ENCODE measurements around the gene TPH2. TPM values are rescaled to one million over a fixed set of nuclear protein-coding genes. Genes with fewer than 3 reads are reported as not detected.

Gene TPH2
- total RNA-seq, 1 experiment from 2014 or later, result not detected

DNA sequence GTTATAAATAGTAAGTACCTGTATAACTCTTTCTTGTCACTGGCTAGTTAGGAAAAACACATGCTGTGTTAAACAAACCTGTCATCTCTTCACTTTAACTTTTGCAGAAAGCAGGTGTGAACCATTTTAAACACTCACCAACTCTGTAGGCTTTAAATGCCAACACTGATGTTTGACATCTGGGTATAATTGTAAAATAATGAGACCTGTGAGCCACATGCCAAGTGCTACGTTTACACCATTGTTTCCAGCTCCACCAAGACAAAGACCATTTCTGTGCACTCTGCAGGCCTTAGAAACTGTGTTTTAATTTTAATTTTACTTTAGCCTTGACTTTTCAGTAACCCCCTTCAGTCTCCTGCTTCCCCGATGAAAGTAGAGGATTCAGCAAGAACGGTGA lies 11.0 kb downstream of the TPH2 start:
- DNase-seq, result no peak
- H3K36me3 ChIP-seq (replicated peaks; ENCODE audit: control insufficient read depth, insufficient read depth, low read length), result no peaks in the 10 kb centered on the region
- H3K4me3 ChIP-seq (ENCODE audit: insufficient read depth, low read depth, low read length), result no peak overlapping the region
- H3K27me3 ChIP-seq (ENCODE audit: control insufficient read depth, insufficient read depth, low read length), result no peaks in the 10 kb centered on the region

GRCh38 chr12:71950404-71950803 lies 11.8 kb downstream of the TPH2 start:
- H3K36me3 ChIP-seq (replicated peaks; ENCODE audit: control insufficient read depth, insufficient read depth, low read length), result no peaks in the 10 kb centered on the region
- H3K4me3 ChIP-seq (ENCODE audit: insufficient read depth, low read depth, low read length), result no peak overlapping the region
- no peaks in the 10 kb centered on the region for H3K27me3 ChIP-seq (ENCODE audit: control insufficient read depth, insufficient read depth, low read length)
- DNase-seq, result no peak

DNA sequence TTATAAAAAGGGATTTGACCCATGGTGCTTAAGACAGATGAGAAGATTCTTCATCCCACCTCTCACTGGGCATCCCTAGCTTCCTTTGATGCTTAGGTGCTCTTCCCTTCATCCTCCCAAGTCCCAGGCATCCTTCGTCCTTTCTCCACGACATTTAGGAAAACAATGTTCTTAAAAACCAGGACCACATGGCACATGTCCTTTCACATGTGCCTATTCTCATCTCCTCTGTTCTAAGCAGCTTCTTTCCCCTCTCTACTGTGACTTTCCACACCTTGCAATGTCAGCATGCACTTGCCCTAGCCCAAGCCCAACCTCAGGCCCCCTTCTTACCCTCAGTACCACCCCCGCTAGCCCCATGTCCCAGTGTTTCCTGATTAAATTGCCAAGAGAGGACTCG lies 12.2 kb downstream of the TPH2 start:
- H3K36me3 ChIP-seq (replicated peaks; ENCODE audit: control insufficient read depth, insufficient read depth, low read length), result no peaks in the 10 kb centered on the region
- no peak for DNase-seq

DNA sequence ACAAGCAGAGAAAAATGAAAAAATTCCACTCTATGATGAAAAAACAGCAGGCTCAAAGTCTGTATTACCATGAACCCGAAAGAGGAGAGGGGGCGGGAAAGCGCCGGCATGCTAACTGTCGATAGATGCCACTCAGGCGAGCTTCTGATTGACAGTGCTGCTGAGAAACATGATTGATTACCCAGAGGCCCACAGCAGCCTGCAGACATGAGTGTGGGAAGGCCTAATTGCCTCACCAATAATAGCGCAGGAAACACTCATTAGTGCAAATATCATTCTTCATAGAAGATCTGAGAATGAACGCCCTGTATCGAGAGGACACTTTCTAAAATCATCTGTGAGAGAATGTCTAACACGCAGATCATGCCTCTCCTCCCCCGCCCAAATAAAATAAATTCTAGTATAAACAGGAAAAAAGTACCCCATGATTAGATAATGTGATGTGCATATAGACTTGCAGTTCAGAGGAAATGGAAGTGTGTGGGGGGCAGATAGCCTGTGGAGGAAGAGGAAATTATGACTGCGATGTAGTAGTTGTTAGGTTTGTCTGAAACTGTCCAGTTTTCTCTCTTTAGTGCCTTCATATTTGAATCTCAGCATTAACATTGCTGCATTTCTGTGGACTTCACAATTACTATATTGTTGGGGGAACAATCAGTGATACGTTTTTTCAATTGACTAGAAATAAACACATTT lies 15.6 kb downstream of the TPH2 start:
- no peak for DNase-seq
- Histone ChIP-seq H3K36me3 (replicated peaks; ENCODE audit: control insufficient read depth, insufficient read depth, low read length) (no peaks in the 10 kb centered on the region), H3K4me3 (ENCODE audit: insufficient read depth, low read depth, low read length) (no peak overlapping the region), H3K27me3 (ENCODE audit: control insufficient read depth, insufficient read depth, low read length) (no peaks in the 10 kb centered on the region)

More for the DNA sequence above, 12.2 kb downstream of the TPH2 start:
- Histone ChIP-seq H3K4me3 (ENCODE audit: insufficient read depth, low read depth, low read length) (no peak overlapping the region), H3K27me3 (ENCODE audit: control insufficient read depth, insufficient read depth, low read length) (no peaks in the 10 kb centered on the region)

DNA sequence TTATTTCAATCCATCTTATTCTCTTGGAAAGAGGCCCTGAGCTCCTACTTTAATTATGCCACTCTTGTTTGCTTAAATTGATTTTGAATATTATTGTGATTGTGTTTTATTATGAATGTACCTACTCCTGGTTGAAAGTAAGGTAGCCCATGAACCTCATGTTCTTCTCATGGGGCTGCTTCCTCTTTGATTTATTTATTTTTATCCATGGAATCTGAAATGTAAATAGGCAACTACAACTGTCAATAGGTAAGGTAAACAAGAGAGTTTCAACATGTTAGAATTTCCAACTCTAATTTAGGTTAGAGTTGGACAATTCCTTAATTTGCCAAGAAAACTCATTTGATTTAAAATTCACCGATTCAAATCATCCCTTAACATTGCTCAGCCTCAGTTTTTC lies 16.2 kb downstream of the TPH2 start:
- DNase-seq, result no peak
- no peak overlapping the region for H3K4me3 ChIP-seq (ENCODE audit: insufficient read depth, low read depth, low read length)
- H3K27me3 ChIP-seq (ENCODE audit: control insufficient read depth, insufficient read depth, low read length), result no peaks in the 10 kb centered on the region
- H3K36me3 ChIP-seq (replicated peaks; ENCODE audit: control insufficient read depth, insufficient read depth, low read length), result no peaks in the 10 kb centered on the region

- Histone ChIP-seq H3K4me3 (ENCODE audit: insufficient read depth, low read depth, low read length) (no peak overlapping the region), H3K27me3 (ENCODE audit: control insufficient read depth, insufficient read depth, low read length) (no peaks in the 10 kb centered on the region), H3K36me3 (replicated peaks; ENCODE audit: control insufficient read depth, insufficient read depth, low read length) (no peaks in the 10 kb centered on the region)
- DNase-seq, result no peak
These were observed 17.3 kb downstream of the TPH2 start for GRCh38 chr12:71955970-71956369.

DNA sequence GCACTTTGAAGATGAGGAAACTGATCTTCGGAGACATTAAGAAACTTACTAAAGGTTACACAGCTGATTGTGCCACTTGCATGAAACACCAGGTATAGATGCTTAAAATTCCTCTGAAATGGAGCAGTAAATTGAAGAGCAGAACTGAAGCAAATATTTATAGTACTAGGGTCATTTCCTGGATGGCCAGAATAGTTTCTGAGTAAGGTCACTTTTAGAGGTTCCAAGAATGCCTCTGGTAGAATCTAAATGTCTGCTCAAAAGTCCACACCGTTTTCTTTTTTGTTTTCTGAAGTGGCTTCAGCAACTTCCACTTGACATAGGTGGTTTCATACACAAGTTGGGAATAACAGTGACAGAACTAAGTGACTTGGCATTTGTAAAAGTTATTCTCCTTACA lies 19.4 kb downstream of the TPH2 start:
- DNase-seq, result no peak
- Histone ChIP-seq H3K36me3 (replicated peaks; ENCODE audit: control insufficient read depth, insufficient read depth, low read length) (no peaks in the 10 kb centered on the region), H3K27me3 (ENCODE audit: control insufficient read depth, insufficient read depth, low read length) (no peaks in the 10 kb centered on the region), H3K4me3 (ENCODE audit: insufficient read depth, low read depth, low read length) (no peak overlapping the region)

DNA sequence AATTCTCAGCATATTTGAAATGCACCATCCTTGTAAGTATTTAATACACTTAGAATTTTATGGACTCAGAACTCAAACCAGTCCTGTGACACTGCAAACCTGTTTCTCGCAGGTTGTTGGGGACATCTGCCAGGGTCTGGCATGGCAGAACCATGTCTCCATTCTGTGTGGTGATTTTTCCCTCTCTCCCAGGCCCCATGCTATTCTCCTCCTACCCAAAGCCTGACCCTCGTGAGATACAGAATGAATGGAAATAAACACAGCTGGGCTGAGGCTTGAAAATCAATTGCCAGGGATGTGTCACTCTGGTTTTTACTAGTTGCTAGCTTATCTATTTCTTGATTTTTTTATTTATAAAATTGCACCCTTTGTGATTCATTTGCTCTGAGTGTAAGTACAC lies 19.8 kb downstream of the TPH2 start:
- H3K36me3 ChIP-seq (replicated peaks; ENCODE audit: control insufficient read depth, insufficient read depth, low read length), result no peaks in the 10 kb centered on the region
- no peaks in the 10 kb centered on the region for H3K27me3 ChIP-seq (ENCODE audit: control insufficient read depth, insufficient read depth, low read length)
- no peak for DNase-seq
- H3K4me3 ChIP-seq (ENCODE audit: insufficient read depth, low read depth, low read length), result no peak overlapping the region

GRCh38 chr12:71958993-71959578 lies 20.4 kb downstream of the TPH2 start:
- Histone ChIP-seq H3K4me3 (ENCODE audit: insufficient read depth, low read depth, low read length) (no peak overlapping the region), H3K36me3 (replicated peaks; ENCODE audit: control insufficient read depth, insufficient read depth, low read length) (no peaks in the 10 kb centered on the region), H3K27me3 (ENCODE audit: control insufficient read depth, insufficient read depth, low read length) (no peaks in the 10 kb centered on the region)
- DNase-seq, result no peak

- no peaks in the 10 kb centered on the region; the same call in 1 of the 2 replicates for H3K36me3 ChIP-seq (replicated peaks; ENCODE audit: control insufficient read depth, insufficient read depth, low read length)
- no peak for DNase-seq
- no peak overlapping the region for H3K4me3 ChIP-seq (ENCODE audit: insufficient read depth, low read depth, low read length)
- H3K27me3 ChIP-seq (ENCODE audit: control insufficient read depth, insufficient read depth, low read length), result no peaks in the 10 kb centered on the region
These were observed 28.6 kb downstream of the TPH2 start for GRCh38 chr12:71967211-71967610.

- Histone ChIP-seq H3K4me3 (ENCODE audit: insufficient read depth, low read depth, low read length) (no peak overlapping the region), H3K27me3 (ENCODE audit: control insufficient read depth, insufficient read depth, low read length) (no peaks in the 10 kb centered on the region), H3K36me3 (replicated peaks; ENCODE audit: control insufficient read depth, insufficient read depth, low read length) (no peaks in the 10 kb centered on the region; the same call in 1 of the 2 replicates)
- no peak for DNase-seq
These were observed 30.7 kb downstream of the TPH2 start for GRCh38 chr12:71969330-71969729.

DNA sequence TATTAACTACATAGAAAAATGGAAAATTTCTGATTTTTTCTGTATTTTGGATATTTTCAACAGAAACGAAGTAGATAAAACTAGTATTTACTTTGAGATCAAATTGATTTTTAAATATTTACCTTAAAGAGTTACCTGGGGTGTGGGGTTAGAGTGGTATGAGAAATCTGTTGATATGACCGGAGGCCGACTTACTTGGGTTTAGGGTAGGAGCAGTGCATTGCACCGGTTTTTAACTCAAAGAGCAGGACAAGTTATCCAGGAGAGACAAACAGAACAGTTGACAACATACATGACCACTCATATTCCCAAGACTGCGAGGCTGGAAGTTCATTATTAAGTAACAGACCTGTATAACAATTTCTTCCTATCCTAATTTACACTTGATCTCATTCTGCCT lies 31.4 kb downstream of the TPH2 start:
- Histone ChIP-seq H3K4me3 (ENCODE audit: insufficient read depth, low read depth, low read length) (no peak overlapping the region), H3K36me3 (replicated peaks; ENCODE audit: control insufficient read depth, insufficient read depth, low read length) (no peaks in the 10 kb centered on the region; the same call in 1 of the 2 replicates), H3K27me3 (ENCODE audit: control insufficient read depth, insufficient read depth, low read length) (no peaks in the 10 kb centered on the region)
- DNase-seq, result no peak

DNA sequence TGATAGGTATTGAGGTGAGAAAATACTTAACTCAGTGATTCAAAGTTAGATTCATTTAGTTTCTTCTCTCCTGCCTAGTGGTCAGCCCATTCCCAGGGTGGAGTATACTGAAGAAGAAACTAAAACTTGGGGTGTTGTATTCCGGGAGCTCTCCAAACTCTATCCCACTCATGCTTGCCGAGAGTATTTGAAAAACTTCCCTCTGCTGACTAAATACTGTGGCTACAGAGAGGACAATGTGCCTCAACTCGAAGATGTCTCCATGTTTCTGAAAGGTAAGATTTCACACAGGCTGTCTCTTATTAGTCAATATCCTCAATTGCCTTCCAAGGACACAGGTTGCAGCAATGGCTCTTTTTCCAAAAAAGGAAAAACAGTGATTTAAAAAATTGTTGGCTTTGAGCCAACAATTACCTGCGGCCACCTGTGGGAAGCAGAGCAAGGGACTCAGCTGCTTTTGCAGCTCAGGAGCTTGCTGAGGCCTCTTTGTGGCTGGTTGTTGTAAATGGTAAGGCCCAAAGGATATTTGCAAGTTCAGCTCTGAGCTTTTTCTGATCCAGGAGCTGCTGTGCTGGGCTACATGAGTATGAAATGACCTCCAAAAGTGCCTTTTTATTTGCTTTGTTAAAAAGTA lies 33.9 kb downstream of the TPH2 start:
- no peaks in the 10 kb centered on the region for H3K27me3 ChIP-seq (ENCODE audit: control insufficient read depth, insufficient read depth, low read length)
- H3K4me3 ChIP-seq (ENCODE audit: insufficient read depth, low read depth, low read length), result no peak overlapping the region
- peak; percentile 33 for DNase-seq
- no peaks in the 10 kb centered on the region; the same call in 1 of the 2 replicates for H3K36me3 ChIP-seq (replicated peaks; ENCODE audit: control insufficient read depth, insufficient read depth, low read length)

DNA sequence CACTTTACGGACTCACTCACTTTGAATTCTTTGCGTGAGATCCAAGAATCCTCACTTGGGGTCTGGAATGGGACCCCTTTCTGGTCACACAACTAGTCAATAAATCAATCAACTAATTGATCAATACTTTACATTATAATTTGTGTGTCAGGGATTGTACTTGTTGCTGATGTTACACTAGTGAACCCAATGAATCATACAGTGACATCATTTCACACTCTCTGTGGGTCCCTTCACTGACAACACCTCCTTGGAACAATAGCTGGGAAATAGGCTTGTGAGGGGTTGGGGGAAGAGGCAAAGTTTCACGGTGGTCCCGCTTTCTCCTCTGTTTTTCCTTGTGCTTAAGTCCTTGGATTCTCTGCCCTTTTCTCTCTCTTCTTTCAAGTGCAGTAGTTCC lies 35.0 kb downstream of the TPH2 start:
- DNase-seq, result no peak
- Histone ChIP-seq H3K4me3 (ENCODE audit: insufficient read depth, low read depth, low read length) (no peak overlapping the region), H3K36me3 (replicated peaks; ENCODE audit: control insufficient read depth, insufficient read depth, low read length) (no peaks in the 10 kb centered on the region), H3K27me3 (ENCODE audit: control insufficient read depth, insufficient read depth, low read length) (no peaks in the 10 kb centered on the region)

DNA sequence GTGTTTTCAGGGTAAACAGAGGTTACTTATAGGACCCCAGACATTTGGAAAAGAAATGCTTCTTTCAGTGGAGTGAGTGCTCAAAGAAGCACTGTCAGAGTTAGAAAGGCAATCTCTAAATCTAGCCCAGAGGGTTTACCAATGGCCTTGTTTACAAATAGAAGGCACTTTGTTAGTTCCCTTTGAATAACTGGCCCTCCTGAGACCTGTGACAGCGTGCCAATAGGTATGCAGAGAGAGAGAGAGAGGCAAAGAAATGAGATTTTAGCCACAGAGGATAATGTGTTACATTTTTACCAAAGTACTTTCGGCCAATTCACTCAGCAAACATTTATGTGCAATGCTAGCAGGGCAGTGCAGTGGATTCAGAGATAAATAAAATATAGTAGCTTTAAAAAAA lies 41.9 kb downstream of the TPH2 start:
- no peak for DNase-seq
- Histone ChIP-seq H3K4me3 (ENCODE audit: insufficient read depth, low read depth, low read length) (no peak overlapping the region), H3K36me3 (replicated peaks; ENCODE audit: control insufficient read depth, insufficient read depth, low read length) (no peaks in the 10 kb centered on the region), H3K27me3 (ENCODE audit: control insufficient read depth, insufficient read depth, low read length) (no peaks in the 10 kb centered on the region)

Data from H7 (cell line).